Activated naive CD4-positive, alpha-beta T cell treated with anti-CD3 and anti-CD28 coated beads, Interleukin-2, amount 50 U/mL, for 16 hours (primary cell): ENCODE data around the gene SLC44A4.
"Not testable (repeated sequence)": the region's sequence is repeated elsewhere in the genome, so short reads cannot be mapped to it uniquely, and the experiment has no call there.

ENCODE experiments used
- DNase-seq: peaks from one replicate; pipeline ENCODE4 v3.0.0-alpha.2; 2020

The SLC44A4 gene

GRCh38 chr6:31878222-31878621 is 575 bp downstream of the SLC44A4 start:
- no peak for DNase-seq

GRCh38 chr6:31877651-31878161 is 1.1 kb downstream of the SLC44A4 start:
- DNase-seq = no peak

GRCh38 chr6:31877125-31877650 is 1.6 kb downstream of the SLC44A4 start:
- no peak for DNase-seq

- no peak for DNase-seq
These were observed 2.4 kb downstream of the SLC44A4 start for GRCh38 chr6:31876357-31876756.

GRCh38 chr6:31875877-31876276 is 2.9 kb downstream of the SLC44A4 start:
- no peak for DNase-seq

- no peak for DNase-seq
These were observed 3.8 kb downstream of the SLC44A4 start for GRCh38 chr6:31874836-31875572.

- DNase-seq = no peak
These were observed 4.6 kb downstream of the SLC44A4 start for GRCh38 chr6:31874084-31874670.

- no peak for DNase-seq
These were observed 7.6 kb downstream of the SLC44A4 start for GRCh38 chr6:31871046-31871659.

GRCh38 chr6:31870385-31870921 is 8.3 kb downstream of the SLC44A4 start:
- DNase-seq = no peak

GRCh38 chr6:31869343-31869742 is 9.5 kb downstream of the SLC44A4 start:
- DNase-seq = no peak

GRCh38 chr6:31868658-31868971 is 10.2 kb downstream of the SLC44A4 start:
- DNase-seq = not testable (repeated sequence)

- DNase-seq = no peak
These were observed 13.3 kb downstream of the SLC44A4 start for GRCh38 chr6:31865205-31866118.

GRCh38 chr6:31864818-31865204 is 14.0 kb downstream of the SLC44A4 start:
- no peak for DNase-seq

- not testable (repeated sequence) for DNase-seq
These were observed 14.7 kb downstream of the SLC44A4 start for GRCh38 chr6:31864123-31864562.

- peak; percentile 99 for DNase-seq
These were observed 16.2 kb downstream of the SLC44A4 start, which contains the start of gene NEU1 for GRCh38 chr6:31862344-31863235. NEU1 (minus strand) TSS chr6:31862821; CDS start chr6:31862776, 45 bp downstream.

- DNase-seq = no peak
These were observed 16.9 kb downstream of the SLC44A4 start for GRCh38 chr6:31861919-31862343.

- no peak for DNase-seq
These were observed 17.6 kb downstream of the SLC44A4 start for GRCh38 chr6:31861150-31861549.

- no peak for DNase-seq
These were observed 18.4 kb downstream of the SLC44A4 start for GRCh38 chr6:31860349-31860748.

- DNase-seq = no peak
These were observed 18.9 kb downstream of the SLC44A4 start for GRCh38 chr6:31859923-31860322.

- DNase-seq = no peak
These were observed 20.1 kb downstream of the SLC44A4 start for GRCh38 chr6:31858707-31859106.

GRCh38 chr6:31857774-31858173 is 21.0 kb downstream of the SLC44A4 start:
- not testable (repeated sequence) for DNase-seq
